ENCODE measurements around the gene CLPTM1L.

GRCh38 chr5:1390861-1391600, 46.1 kb upstream of the CLPTM1L start:
- TF ChIP-seq CTCF (IDR thresholded peaks at IDR 0.05) (no peak), POLR2A (IDR thresholded peaks at IDR 0.05) (no peak)

All from tibial nerve (tissue), 3 donors.